Loucy (cell line): ENCODE measurements around the gene ERCC1.

Experiments used
- H2AFZ ChIP-seq: fragments of 200-600 bp; sonication (generic); 2 replicates; pipeline ENCODE4 v1.6.0; 2016; ENCODE audit warnings: antibody characterized with exemption, mild to moderate bottlenecking, low read length, moderate library complexity
- H3F3A ChIP-seq: fragments of 200-600 bp; 2 replicates; pipeline ENCODE4 v1.6.0; 2016; ENCODE audit warnings: antibody characterized with exemption, low read depth, mild to moderate bottlenecking
- H3K27me3 ChIP-seq: fragments of 200-600 bp; sonication (generic); 2 replicates; pipeline ENCODE4 v1.6.1; 2014; ENCODE audit warnings: low read length, mild to moderate bottlenecking; ENCODE audit not compliant: insufficient read depth, poor library complexity, severe bottlenecking
- H3K36me3 ChIP-seq: fragments of 200-600 bp; sonication (generic); 2 replicates; pipeline ENCODE4 v1.6.1; 2016; ENCODE audit warnings: low read length; ENCODE audit not compliant: insufficient read depth
- H3K4me1 ChIP-seq: fragments of 200-600 bp; sonication (generic); 2 replicates; pipeline ENCODE4 v1.5.1; 2014; ENCODE audit warnings: low read length, mild to moderate bottlenecking; ENCODE audit not compliant: insufficient read depth, poor library complexity, severe bottlenecking
- H3K4me2 ChIP-seq: fragments of 200-600 bp; sonication (generic); 2 replicates; pipeline ENCODE4 v1.6.0; 2014; ENCODE audit warnings: antibody characterized with exemption, low read length, low read depth, mild to moderate bottlenecking; ENCODE audit not compliant: poor library complexity, severe bottlenecking
- H3K4me3 ChIP-seq: fragments of 200-600 bp; sonication (generic); 2 replicates; pipeline ENCODE4 v1.5.1; 2014; ENCODE audit warnings: low read length, mild to moderate bottlenecking, mixed read lengths; ENCODE audit not compliant: poor library complexity, severe bottlenecking
- H3K79me2 ChIP-seq: fragments of 200-600 bp; sonication (generic); 2 replicates; pipeline ENCODE4 v1.6.1; 2014; ENCODE audit warnings: low read length; ENCODE audit not compliant: insufficient read depth
- H3K9ac ChIP-seq: fragments of 200-600 bp; sonication (generic); 2 replicates; pipeline ENCODE4 v1.6.0; 2014; ENCODE audit warnings: mild to moderate bottlenecking, low read depth, low read length, moderate library complexity; ENCODE audit not compliant: poor library complexity, severe bottlenecking
- H3K9me2 ChIP-seq: fragments of 200-600 bp; sonication (generic); replicated peaks from 2 replicates; pipeline ENCODE4 v1.6.1; 2016; ENCODE audit warnings: low read depth, low read length, mixed read lengths
- H3K9me3 ChIP-seq: fragments of 200-600 bp; sonication (generic); 2 replicates; pipeline ENCODE4 v1.6.1; 2014; ENCODE audit warnings: mild to moderate bottlenecking, antibody characterized with exemption, low read length, low read depth; ENCODE audit not compliant: insufficient read depth
- H4K20me1 ChIP-seq: fragments of 200-600 bp; sonication (generic); 2 replicates; pipeline ENCODE4 v1.6.0; 2014; ENCODE audit warnings: antibody characterized with exemption, low read length, mild to moderate bottlenecking; ENCODE audit not compliant: insufficient read depth, poor library complexity, severe bottlenecking
- CTCF ChIP-seq: fragments of 200-600 bp; sonication (generic); conservative IDR thresholded peaks from 2 replicates; pipeline ENCODE4 v1.5.1; 2014; ENCODE audit warnings: mild to moderate bottlenecking, antibody characterized with exemption, low read length
- EZH2phosphoT487 ChIP-seq: fragments of 200-600 bp; IDR thresholded peaks from 2 replicates; pipeline ENCODE4 v1.6.1; 2018; ENCODE audit warnings: antibody characterized with exemption, mild to moderate bottlenecking, moderate library complexity, borderline replicate concordance

ERCC1 gene

GRCh38 chr19:45442778-45443461 is 19.2 kb upstream of the ERCC1 start:
- Histone ChIP-seq H3F3A (no peaks in the 10 kb centered on the region), H3K4me3 (peak overlapping the region; percentile 73), H3K4me2 (peak overlapping the region; percentile 91), H3K9ac (peak overlapping the region; percentile 58), H3K9me2 (no peaks in the 10 kb centered on the region), H3K9me3 (no peaks in the 10 kb centered on the region), H4K20me1 (no peaks in the 10 kb centered on the region), H3K4me1 (peaks cover 15% of the 10 kb centered on the region), H3K36me3 (no peaks in the 10 kb centered on the region), H3K27me3 (no peaks in the 10 kb centered on the region), H3K79me2 (no peaks in the 10 kb centered on the region), H2AFZ (no peak overlapping the region)
- TF ChIP-seq CTCF (no peak), EZH2phosphoT487 (no peak)

DNA sequence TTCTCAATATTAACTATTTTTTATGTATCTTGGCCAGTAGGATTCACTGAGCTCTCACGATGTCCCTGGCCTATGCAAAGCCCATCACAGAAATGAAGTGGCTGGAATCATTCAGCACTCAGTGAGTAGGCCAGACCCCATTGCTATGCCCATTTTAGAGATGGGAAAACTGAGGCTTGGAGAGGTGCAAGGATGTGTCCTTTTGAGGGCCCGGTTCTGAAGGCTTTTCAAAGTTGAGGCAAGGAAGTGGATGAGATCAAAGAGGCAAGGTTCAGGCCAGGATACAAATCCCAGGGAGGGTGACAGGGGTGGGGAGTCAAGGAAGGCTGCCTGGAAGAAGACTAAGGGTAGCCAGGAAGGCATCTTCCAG is 18.7 kb upstream of the ERCC1 start:
- H3K9me3 ChIP-seq: no peaks in the 10 kb centered on the region
- H3K9ac ChIP-seq: no peak overlapping the region
- H3K4me3 ChIP-seq: no peak overlapping the region
- peaks cover 15% of the 10 kb centered on the region for H3K4me1 ChIP-seq
- H3K27me3 ChIP-seq: no peaks in the 10 kb centered on the region
- no peaks in the 10 kb centered on the region for H3K9me2 ChIP-seq
- H4K20me1 ChIP-seq: no peaks in the 10 kb centered on the region
- H3F3A ChIP-seq: no peaks in the 10 kb centered on the region
- H3K4me2 ChIP-seq: peak overlapping the region; percentile 91
- no peaks in the 10 kb centered on the region for H3K36me3 ChIP-seq
- H2AFZ ChIP-seq: no peak overlapping the region
- no peaks in the 10 kb centered on the region for H3K79me2 ChIP-seq
- TF ChIP-seq CTCF: no peak
- TF ChIP-seq EZH2phosphoT487: no peak

GRCh38 chr19:45440873-45441654 is 17.3 kb upstream of the ERCC1 start:
- Histone ChIP-seq H2AFZ (no peak overlapping the region), H3K9me3 (no peaks in the 10 kb centered on the region), H3K9ac (no peak overlapping the region), H3K4me3 (no peak overlapping the region), H4K20me1 (no peaks in the 10 kb centered on the region), H3K36me3 (no peaks in the 10 kb centered on the region), H3K27me3 (no peaks in the 10 kb centered on the region), H3F3A (no peaks in the 10 kb centered on the region), H3K79me2 (no peaks in the 10 kb centered on the region), H3K4me2 (no peak overlapping the region), H3K9me2 (no peaks in the 10 kb centered on the region), H3K4me1 (peaks cover 15% of the 10 kb centered on the region)
- no peak for TF ChIP-seq CTCF
- TF ChIP-seq EZH2phosphoT487: no peak
